Duodenal mucosa (tissue), 2 donors: ENCODE results near the gene STPG2.
"Not testable (repeated sequence)": the region's sequence is repeated elsewhere in the genome, so short reads cannot be mapped to it uniquely, and the experiment has no call there.

ENCODE experiments used
- H3K27ac ChIP-seq: one replicate; pipeline ENCODE4 v1.7.0; 2013; ENCODE audit warnings: low read depth, low read length
- H3K27me3 ChIP-seq, 2 donors: one replicate each; pipeline ENCODE4 v1.7.0; 2013; ENCODE audit warnings: low read length in 2 of 2, control low read depth in 1 of 2; ENCODE audit not compliant: insufficient read depth in 2 of 2, control insufficient read depth in 1 of 2
- H3K36me3 ChIP-seq, 2 donors: one replicate each; pipeline ENCODE4 v1.7.0; 2013; ENCODE audit warnings: low read length in 2 of 2, control low read depth in 1 of 2; ENCODE audit not compliant: insufficient read depth in 2 of 2, control insufficient read depth in 1 of 2
- H3K4me1 ChIP-seq, 2 donors: one replicate each; pipeline ENCODE4 v1.7.0; 2013; ENCODE audit warnings: low read length in 2 of 2, control low read depth in 1 of 2; ENCODE audit not compliant: insufficient read depth in 2 of 2, control insufficient read depth in 1 of 2
- H3K4me3 ChIP-seq, 2 donors: one replicate each; pipeline ENCODE4 v1.7.0; 2013; ENCODE audit warnings: low read length in 2 of 2, low read depth in 1 of 2
- H3K9ac ChIP-seq, 2 donors: one replicate each; pipeline ENCODE4 v1.7.0; 2013; ENCODE audit warnings: low read length in 2 of 2, low read depth in 1 of 2
- H3K9me3 ChIP-seq, 2 donors: one replicate each; pipeline ENCODE4 v1.7.0; 2013; ENCODE audit warnings: low read length in 2 of 2, control low read depth in 1 of 2; ENCODE audit not compliant: control insufficient read depth in 1 of 2

The STPG2 gene

GRCh38 chr4:97911236-97911906, 231.9 kb downstream of the STPG2 start:
- H3K27ac ChIP-seq: no peak overlapping the region
- no peaks in the 10 kb centered on the region for H3K36me3 ChIP-seq
- no peaks in the 10 kb centered on the region for H3K9me3 ChIP-seq
- H3K4me3 ChIP-seq: no peak overlapping the region
- H3K4me1 ChIP-seq: no peaks in the 10 kb centered on the region
- H3K9ac ChIP-seq: no peak overlapping the region
- no peaks in the 10 kb centered on the region for H3K27me3 ChIP-seq

DNA sequence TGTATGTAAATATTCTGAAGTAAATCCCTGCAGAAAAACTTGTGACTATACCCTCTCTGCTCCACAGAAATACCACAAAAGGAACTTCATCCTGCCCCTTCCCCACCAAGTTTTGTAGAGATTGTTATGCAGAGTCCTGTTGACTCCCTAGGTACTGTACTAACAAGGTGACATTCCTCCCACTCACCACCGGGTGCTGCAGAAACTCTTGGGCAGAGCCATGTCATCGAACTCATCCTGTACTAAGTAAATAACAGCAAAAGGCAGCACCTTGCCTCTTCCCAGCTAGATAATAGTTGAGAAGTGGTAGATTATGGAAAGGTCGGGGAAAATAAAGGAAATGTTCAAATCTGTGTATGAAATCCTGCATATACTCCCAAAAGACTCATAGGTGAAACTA, 233.3 kb downstream of the STPG2 start:
- Histone ChIP-seq H3K4me3 (no peak overlapping the region), H3K27me3 (no peaks in the 10 kb centered on the region), H3K36me3 (no peaks in the 10 kb centered on the region), H3K27ac (no peak overlapping the region), H3K4me1 (no peaks in the 10 kb centered on the region), H3K9me3 (no peaks in the 10 kb centered on the region), H3K9ac (no peak overlapping the region)

DNA sequence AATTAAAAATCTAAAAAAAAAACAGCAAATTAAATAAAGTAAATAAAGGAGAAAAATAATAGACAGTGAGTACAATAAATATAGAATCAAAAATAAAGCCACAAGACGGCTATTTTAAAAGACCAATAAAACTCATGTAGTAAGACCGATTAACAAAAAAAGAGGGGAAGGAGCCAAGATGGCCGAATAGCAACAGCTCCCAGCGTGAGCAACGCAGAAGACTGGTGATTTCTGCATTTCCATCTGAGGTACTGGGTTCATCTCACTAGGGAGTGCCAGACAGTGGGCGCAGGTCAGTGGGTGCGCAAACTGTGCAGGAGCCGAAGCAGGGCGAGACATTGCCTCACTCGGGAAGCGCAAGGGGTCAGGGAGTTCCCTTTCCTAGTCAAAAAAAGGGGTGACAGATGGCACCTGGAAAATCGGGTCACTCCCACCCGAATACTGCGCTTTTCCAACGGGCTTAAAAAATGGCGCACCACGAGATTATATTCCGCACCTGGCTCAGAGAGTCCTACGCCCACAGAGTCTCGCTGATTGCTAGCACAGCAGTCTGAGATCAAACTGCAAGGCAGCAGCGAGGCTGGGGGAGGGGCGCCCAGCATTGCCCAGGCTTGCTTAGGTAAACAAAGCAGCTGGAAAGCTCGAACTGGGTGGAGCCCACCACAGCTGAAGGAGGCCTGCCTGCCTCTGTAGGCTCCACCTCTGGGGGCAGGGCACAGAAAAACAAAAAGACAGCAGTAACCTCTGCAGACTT, 239.7 kb downstream of the STPG2 start:
- not testable (repeated sequence) for H3K9ac ChIP-seq, H3K4me3 ChIP-seq, H3K27me3 ChIP-seq, H3K27ac ChIP-seq, H3K36me3 ChIP-seq, H3K4me1 ChIP-seq, H3K9me3 ChIP-seq

- Histone ChIP-seq H3K4me1 (no peaks in the 10 kb centered on the region), H3K27me3 (no peaks in the 10 kb centered on the region), H3K9me3 (no peaks in the 10 kb centered on the region), H3K27ac (no peak overlapping the region), H3K9ac (no peak overlapping the region), H3K36me3 (no peaks in the 10 kb centered on the region), H3K4me3 (no peak overlapping the region)
These were observed 243.0 kb downstream of the STPG2 start for GRCh38 chr4:97900229-97900628.

DNA sequence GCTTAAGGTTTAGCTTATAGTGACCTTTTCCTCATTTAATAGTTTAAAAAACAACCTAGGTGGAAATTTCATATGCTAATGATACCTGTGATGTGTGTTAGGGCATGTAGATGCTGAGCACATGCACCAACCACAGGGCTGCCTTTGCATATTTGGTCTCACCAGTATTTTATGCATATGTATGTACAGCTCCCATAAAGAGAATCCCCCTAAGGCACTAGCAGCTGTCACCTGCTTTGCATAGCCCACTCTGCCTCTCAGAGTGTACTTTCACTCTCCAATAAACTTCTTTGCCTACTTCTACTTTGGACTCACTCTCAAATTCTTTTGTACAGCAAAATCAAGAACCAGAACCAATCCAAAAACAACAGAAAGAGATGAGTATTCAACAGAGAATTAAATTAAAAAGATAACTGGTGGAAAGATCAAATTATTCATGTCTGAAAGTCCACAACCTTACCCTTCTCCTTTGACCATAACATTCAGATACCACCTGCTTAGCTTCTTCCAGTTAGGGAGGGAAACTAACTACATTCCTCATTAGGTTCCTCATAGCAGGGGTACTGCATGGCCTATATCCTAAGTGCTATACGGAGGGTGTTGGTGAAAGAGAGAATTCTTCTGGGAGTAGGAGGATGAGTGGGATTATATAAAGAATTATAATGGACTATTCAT, 250.5 kb downstream of the STPG2 start:
- Histone ChIP-seq H3K36me3 (no peaks in the 10 kb centered on the region), H3K9me3 (no peaks in the 10 kb centered on the region), H3K9ac (no peak overlapping the region), H3K4me3 (no peak overlapping the region), H3K27ac (no peak overlapping the region), H3K27me3 (no peaks in the 10 kb centered on the region), H3K4me1 (no peaks in the 10 kb centered on the region)

DNA sequence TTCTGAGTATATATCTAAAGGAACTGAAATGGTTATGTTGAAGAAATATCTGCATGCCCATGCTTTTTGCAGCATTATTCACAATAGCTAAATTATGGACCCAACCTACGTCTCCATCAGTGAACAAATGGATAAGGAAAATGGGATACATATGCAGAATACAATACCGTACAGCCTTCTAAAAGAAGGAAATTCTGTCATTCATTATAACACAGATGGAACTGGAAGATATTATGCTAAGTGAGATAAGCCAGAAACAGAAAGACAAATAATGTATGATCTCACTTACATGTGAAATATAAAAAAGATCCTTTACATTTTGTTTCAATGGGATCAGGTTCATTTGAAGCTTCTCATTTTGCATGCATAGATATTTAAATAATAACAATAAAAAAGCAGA, 263.3 kb downstream of the STPG2 start:
- Histone ChIP-seq H3K9ac (no peak overlapping the region), H3K4me3 (no peak overlapping the region), H3K27ac (no peak overlapping the region), H3K36me3 (no peaks in the 10 kb centered on the region), H3K4me1 (no peaks in the 10 kb centered on the region), H3K9me3 (no peaks in the 10 kb centered on the region), H3K27me3 (no peaks in the 10 kb centered on the region)

DNA sequence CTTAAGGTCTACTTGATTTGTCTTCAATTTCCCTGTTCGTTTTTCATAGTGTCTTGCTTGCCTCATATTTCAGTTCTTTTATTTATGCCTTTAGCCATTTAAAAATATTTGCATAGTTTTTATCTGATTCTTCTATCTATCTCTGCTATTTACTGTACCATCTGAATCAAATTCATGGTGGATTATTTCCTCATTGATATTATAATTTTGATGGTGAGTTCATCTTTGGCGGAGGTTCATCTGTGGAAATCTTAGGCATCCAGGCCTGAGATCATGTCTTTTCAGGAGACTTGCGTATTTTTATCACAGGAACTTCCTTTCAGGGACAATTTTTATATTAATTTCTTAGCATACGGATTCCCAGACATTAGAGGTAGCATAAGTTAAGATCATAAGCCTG, 275.2 kb downstream of the STPG2 start:
- H3K9me3 ChIP-seq: no peaks in the 10 kb centered on the region
- no peak overlapping the region for H3K27ac ChIP-seq
- H3K4me3 ChIP-seq: no peak overlapping the region
- no peaks in the 10 kb centered on the region for H3K27me3 ChIP-seq
- H3K9ac ChIP-seq: no peak overlapping the region
- H3K4me1 ChIP-seq: no peaks in the 10 kb centered on the region
- H3K36me3 ChIP-seq: no peaks in the 10 kb centered on the region

GRCh38 chr4:97867557-97868091, 275.7 kb downstream of the STPG2 start:
- no peak overlapping the region for H3K27ac ChIP-seq
- H3K9me3 ChIP-seq: no peaks in the 10 kb centered on the region
- H3K36me3 ChIP-seq: no peaks in the 10 kb centered on the region
- no peak overlapping the region for H3K4me3 ChIP-seq
- no peak overlapping the region for H3K9ac ChIP-seq
- no peaks in the 10 kb centered on the region for H3K27me3 ChIP-seq
- H3K4me1 ChIP-seq: no peaks in the 10 kb centered on the region

DNA sequence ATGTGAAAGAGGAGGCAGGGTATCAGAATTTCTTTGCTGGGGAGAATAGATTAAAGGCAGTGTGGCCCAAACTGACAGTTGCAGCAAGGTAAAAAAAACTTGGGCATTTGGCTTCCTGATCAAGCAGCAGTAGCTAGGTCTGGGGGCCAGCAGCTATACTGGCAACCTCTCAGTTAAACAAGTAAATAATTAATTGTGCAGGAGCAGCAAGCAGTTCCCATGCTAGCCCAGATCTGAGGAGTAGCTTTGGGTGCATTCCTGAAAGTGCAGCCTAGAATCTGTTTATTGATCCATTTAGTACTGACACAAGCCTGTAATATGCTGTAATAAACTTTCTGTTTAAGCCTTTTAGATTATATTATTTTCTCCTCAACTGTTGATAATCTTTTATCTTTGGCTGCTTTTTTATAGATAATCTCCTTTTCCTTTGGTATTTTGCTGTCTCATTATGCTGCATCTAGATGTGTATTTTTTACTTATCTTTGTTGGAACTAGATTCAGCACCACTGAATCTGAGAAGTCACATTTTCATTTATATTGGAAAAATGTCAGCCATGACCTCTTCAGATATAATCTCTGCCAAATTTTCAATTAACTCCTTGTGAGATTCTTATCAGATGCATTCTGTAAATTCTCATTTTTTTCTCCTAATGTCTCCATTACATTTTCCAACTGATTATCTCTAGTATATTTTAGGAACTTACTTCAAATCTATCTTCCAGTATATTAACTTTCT, 276.3 kb downstream of the STPG2 start:
- H3K4me3 ChIP-seq: no peak overlapping the region
- no peaks in the 10 kb centered on the region for H3K9me3 ChIP-seq
- no peaks in the 10 kb centered on the region for H3K27me3 ChIP-seq
- H3K36me3 ChIP-seq: no peaks in the 10 kb centered on the region
- no peak overlapping the region for H3K9ac ChIP-seq
- no peaks in the 10 kb centered on the region for H3K4me1 ChIP-seq
- H3K27ac ChIP-seq: no peak overlapping the region

GRCh38 chr4:97851115-97851514, 292.2 kb downstream of the STPG2 start:
- Histone ChIP-seq H3K27ac (no peak overlapping the region), H3K9ac (no peak overlapping the region), H3K36me3 (no peaks in the 10 kb centered on the region), H3K4me1 (no peaks in the 10 kb centered on the region), H3K27me3 (no peaks in the 10 kb centered on the region), H3K4me3 (no peak overlapping the region), H3K9me3 (peaks cover 0 to 7% of the 10 kb centered on the region in 2 donors)
